Lower leg skin (tissue), 4 donors: Measurements from ENCODE around the gene AMIGO1. TPM values are rescaled to one million over a fixed set of nuclear protein-coding genes. Genes with fewer than 3 reads are reported as not detected.
A peak's percentile ranks its signal among the peaks of the same experiment; 100 is the strongest.

Experiments
- DNase-seq, 2 donors: peaks; one replicate each; pipeline ENCODE4 v3.0.0-alpha.2; 2019; ENCODE audit warnings: low spot score in 2 of 2
- H3K4me3 ChIP-seq: fragments of 200-600 bp; sonication (generic); 2 replicates; pipeline ENCODE4 v1.5.1; 2017; ENCODE audit warnings: mild to moderate bottlenecking, low read depth; ENCODE audit not compliant: poor library complexity, severe bottlenecking
- POLR2A ChIP-seq, 2 donors: fragments of 450-650 bp; IDR thresholded peaks; one replicate each; pipeline ENCODE4 v1.6.1; 2016 to 2017; ENCODE audit warnings: antibody characterized with exemption in 2 of 2, mild to moderate bottlenecking in 1 of 2, moderate library complexity in 1 of 2
- WGBS, 2 donors: methylation state at CpG; one replicate each; pipeline ENCODE4 v1.1.5; 2018; 5-methylcytosine and 5-hydroxymethylcytosine counted together
- intact Hi-C: fragments of 100-400 bp; cut with DNase I; formaldehyde crosslinking; loops from one replicate; pipeline ENCODE4 v1.15.0; 2023; ENCODE audit warnings: low total_unique reads
- total RNA-seq, 4 donors: library from RNA; depleted of rRNA; stranded (reverse); fragments of >200 nt; gene quantifications; one replicate each; pipeline ENCODE4 v1.1.0, GENCODE V29; 2016
- TF ChIP-seq, protein P1 (sequence below), 3 donors: fragments of 450-650 bp; IDR thresholded peaks; one replicate each; pipeline ENCODE4 v1.5.1; 2016; ENCODE audit warnings: antibody characterized with exemption in 3 of 3, mild to moderate bottlenecking in 3 of 3, moderate library complexity in 2 of 3

The AMIGO1 gene
- total RNA-seq, 4 donors from 2014 or later, result 3.9 to 7.9 (median 5.4) TPM

DNA sequence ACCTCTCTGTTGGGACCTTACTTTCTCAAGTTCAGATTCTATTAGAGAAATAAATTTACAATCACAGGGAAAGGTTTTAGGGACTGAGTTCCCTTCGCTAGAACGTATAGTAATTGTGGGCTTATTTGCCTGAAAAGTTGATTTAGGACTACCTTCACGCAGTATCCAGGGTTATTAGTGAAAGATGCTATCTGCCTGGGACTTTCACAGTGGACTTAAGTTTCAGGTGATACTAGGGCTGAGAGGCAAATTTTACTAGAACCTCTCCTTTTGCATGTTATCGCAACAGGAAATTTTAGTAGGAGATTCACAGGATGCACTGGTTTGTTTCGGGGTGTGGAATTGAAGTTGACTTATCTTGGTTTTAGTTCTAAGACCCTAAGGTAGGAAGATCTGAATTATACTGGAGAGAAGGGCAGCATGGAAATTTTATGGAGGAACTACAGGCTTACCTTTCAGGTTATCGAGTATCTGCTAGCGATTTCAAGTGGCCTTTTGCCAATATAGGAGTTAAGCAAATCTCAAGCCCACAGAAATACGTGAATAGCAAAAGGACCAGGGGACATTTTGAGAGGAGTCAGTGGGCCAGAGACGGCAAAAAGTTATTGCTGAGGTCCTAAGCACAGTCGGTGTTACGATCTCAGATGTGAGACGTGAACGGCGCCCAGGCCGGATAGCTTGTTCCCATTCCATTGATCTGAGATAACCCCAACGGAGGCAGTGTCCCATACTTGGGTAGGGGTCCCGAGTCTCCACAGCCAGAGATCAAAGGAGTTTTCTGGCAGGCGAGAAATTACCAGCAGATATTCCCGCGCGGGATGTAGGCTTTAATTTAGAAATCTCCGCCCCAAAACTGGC is 38.2 kb upstream of the AMIGO1 start:
- TF ChIP-seq, protein P1, sequence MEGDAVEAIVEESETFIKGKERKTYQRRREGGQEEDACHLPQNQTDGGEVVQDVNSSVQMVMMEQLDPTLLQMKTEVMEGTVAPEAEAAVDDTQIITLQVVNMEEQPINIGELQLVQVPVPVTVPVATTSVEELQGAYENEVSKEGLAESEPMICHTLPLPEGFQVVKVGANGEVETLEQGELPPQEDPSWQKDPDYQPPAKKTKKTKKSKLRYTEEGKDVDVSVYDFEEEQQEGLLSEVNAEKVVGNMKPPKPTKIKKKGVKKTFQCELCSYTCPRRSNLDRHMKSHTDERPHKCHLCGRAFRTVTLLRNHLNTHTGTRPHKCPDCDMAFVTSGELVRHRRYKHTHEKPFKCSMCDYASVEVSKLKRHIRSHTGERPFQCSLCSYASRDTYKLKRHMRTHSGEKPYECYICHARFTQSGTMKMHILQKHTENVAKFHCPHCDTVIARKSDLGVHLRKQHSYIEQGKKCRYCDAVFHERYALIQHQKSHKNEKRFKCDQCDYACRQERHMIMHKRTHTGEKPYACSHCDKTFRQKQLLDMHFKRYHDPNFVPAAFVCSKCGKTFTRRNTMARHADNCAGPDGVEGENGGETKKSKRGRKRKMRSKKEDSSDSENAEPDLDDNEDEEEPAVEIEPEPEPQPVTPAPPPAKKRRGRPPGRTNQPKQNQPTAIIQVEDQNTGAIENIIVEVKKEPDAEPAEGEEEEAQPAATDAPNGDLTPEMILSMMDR (IDR thresholded peaks at IDR 0.05), result no peak
- no peak for TF ChIP-seq POLR2A (IDR thresholded peaks at IDR 0.05)
- 8 to 9% methylated on average over 22 of the region's 22 CpGs for WGBS, 2 donors
- intact Hi-C loops, result loop anchor here (5.0 to 10.0 kb wide), 3 partner anchors 77 to 437 kb away; partner anchors contain the start of gene AHCYL1
- no peak for DNase-seq
- H3K4me3 ChIP-seq, result peak overlapping the region; percentile 83

- intact Hi-C loops, result loop anchor here (5.0 to 10.0 kb wide), 3 partner anchors 78 to 438 kb away; partner anchors contain the start of gene AHCYL1
- WGBS, 2 donors, result 15 to 20% methylated on average over 5 of the region's 5 CpGs
- H3K4me3 ChIP-seq, result no peak overlapping the region
- TF ChIP-seq POLR2A (IDR thresholded peaks at IDR 0.05), result no peak
- TF ChIP-seq, protein P1 (IDR thresholded peaks at IDR 0.05), result no peak
- DNase-seq, result peak; percentile 88 to 97
Measured at GRCh38 chr1:109546311-109547109, 37.0 kb upstream of the AMIGO1 start.

DNA sequence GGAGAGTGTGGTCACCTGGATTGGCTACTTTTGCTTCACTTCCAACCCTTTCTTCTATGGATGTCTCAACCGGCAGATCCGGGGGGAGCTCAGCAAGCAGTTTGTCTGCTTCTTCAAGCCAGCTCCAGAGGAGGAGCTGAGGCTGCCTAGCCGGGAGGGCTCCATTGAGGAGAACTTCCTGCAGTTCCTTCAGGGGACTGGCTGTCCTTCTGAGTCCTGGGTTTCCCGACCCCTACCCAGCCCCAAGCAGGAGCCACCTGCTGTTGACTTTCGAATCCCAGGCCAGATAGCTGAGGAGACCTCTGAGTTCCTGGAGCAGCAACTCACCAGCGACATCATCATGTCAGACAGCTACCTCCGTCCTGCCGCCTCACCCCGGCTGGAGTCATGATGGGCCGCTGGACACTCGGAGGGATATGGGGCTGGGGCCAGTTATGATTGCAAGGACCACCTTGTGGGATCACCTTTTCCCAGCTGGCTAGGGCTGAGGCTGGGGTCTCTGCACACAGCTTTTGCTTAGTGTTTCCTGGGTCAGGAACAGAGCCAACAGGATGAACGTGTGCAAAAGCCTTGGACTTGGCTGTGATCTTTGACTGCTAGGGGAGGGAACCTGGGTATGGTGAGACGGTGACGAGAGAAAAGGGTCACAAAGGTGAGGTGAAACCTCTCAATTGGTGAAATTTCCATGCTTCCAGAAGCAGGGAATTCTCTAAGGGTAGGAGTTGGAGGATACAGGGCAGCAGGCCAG is 34.6 kb upstream of the AMIGO1 start:
- intact Hi-C loops, result loop anchor here (10.0 kb wide), 2 partner anchors 81 to 441 kb away; partner anchors contain the start of gene AHCYL1
- no peak overlapping the region for H3K4me3 ChIP-seq
- WGBS, 2 donors, result 79% methylated on average over 14 of the region's 14 CpGs
- no peak for DNase-seq
- TF ChIP-seq, protein P1 (IDR thresholded peaks at IDR 0.05), result no peak
- no peak for TF ChIP-seq POLR2A (IDR thresholded peaks at IDR 0.05)

DNA sequence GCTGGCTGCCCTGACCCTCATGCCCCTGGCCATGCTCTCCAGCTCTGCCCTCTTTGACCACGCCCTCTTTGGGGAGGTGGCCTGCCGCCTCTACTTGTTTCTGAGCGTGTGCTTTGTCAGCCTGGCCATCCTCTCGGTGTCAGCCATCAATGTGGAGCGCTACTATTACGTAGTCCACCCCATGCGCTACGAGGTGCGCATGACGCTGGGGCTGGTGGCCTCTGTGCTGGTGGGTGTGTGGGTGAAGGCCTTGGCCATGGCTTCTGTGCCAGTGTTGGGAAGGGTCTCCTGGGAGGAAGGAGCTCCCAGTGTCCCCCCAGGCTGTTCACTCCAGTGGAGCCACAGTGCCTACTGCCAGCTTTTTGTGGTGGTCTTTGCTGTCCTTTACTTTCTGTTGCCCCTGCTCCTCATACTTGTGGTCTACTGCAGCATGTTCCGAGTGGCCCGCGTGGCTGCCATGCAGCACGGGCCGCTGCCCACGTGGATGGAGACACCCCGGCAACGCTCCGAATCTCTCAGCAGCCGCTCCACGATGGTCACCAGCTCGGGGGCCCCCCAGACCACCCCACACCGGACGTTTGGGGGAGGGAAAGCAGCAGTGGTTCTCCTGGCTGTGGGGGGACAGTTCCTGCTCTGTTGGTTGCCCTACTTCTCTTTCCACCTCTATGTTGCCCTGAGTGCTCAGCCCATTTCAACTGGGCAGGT is 33.9 kb upstream of the AMIGO1 start:
- TF ChIP-seq, protein P1 (IDR thresholded peaks at IDR 0.05), result no peak
- no peak for TF ChIP-seq POLR2A (IDR thresholded peaks at IDR 0.05)
- intact Hi-C loops, result loop anchor here (10.0 kb wide), 2 partner anchors 81 to 441 kb away; partner anchors contain the start of gene AHCYL1
- 89 to 91% methylated on average over 23 to 24 of the region's 24 CpGs for WGBS, 2 donors
- no peak for DNase-seq
- no peak overlapping the region for H3K4me3 ChIP-seq

GRCh38 chr1:109542657-109543056 is 33.1 kb upstream of the AMIGO1 start:
- DNase-seq, result no peak
- intact Hi-C loops, result loop anchor here (10.0 kb wide), 2 partner anchors 82 to 442 kb away; partner anchors contain the start of gene AHCYL1
- no peak overlapping the region for H3K4me3 ChIP-seq
- 87% methylated on average over 10 of the region's 10 CpGs for WGBS, 2 donors
- no peak for TF ChIP-seq POLR2A (IDR thresholded peaks at IDR 0.05)
- TF ChIP-seq, protein P1 (IDR thresholded peaks at IDR 0.05), result no peak
